Activated T-cell treated with anti-CD3 and anti-CD28 coated beads, Interleukin-2, amount 50 U/mL, for 72 hours (primary cell): ENCODE measurements around the gene ATP5F1C. TPM values are rescaled to one million over a fixed set of nuclear protein-coding genes. Genes with fewer than 3 reads are reported as not detected.
A peak's percentile ranks its signal among the peaks of the same experiment; 100 is the strongest.
"Not testable (repeated sequence)": the region's sequence is repeated elsewhere in the genome, so short reads cannot be mapped to it uniquely, and the experiment has no call there.

Experiments
- ATAC-seq, 2 donors: fragments of 150-1000 bp; cut with Tn5 transposase; replicated peaks in 1 of 2; 2 replicates each; pipeline ENCODE4 v1.10.0; 2021; ENCODE audit warnings: moderate library complexity in 2 of 2, mild to moderate bottlenecking in 1 of 2
- DNase-seq, 2 donors: peaks; one replicate each; pipeline ENCODE4 v3.0.0; 2021 to 2022; ENCODE audit warnings: mixed read lengths in 1 of 2
- H3K27ac Mint-ChIP-seq: one replicate; pipeline ENCODE4 v1.8.0; 2022; ENCODE audit warnings: mild to moderate bottlenecking, moderate library complexity, mixed read lengths
- H3K27me3 Mint-ChIP-seq: one replicate; pipeline ENCODE4 v1.8.0; 2022; ENCODE audit warnings: low read depth, mixed read lengths
- H3K36me3 Mint-ChIP-seq, 2 donors: one replicate each; pipeline ENCODE4 v1.8.0; 2022; ENCODE audit warnings: mixed read lengths in 2 of 2, mild to moderate bottlenecking in 1 of 2; ENCODE audit not compliant: insufficient read depth in 2 of 2
- H3K4me1 Mint-ChIP-seq: one replicate; pipeline ENCODE4 v1.8.0; 2022; ENCODE audit warnings: low read depth, mixed read lengths
- H3K4me3 Mint-ChIP-seq, 2 donors: one replicate each; pipeline ENCODE4 v1.8.0; 2022; ENCODE audit warnings: mild to moderate bottlenecking in 2 of 2, mixed read lengths in 2 of 2, moderate library complexity in 2 of 2
- H3K9me3 Mint-ChIP-seq, 2 donors: one replicate each; pipeline ENCODE4 v1.8.0; 2022; ENCODE audit warnings: mixed read lengths in 2 of 2
- total RNA-seq, 2 donors: library from RNA; stranded (reverse); gene quantifications; one replicate each; pipeline ENCODE4 v1.2.3, GENCODE V29; 2022

Gene ATP5F1C
- total RNA-seq, 2 donors from 2014 or later: 241 to 287 TPM

- no peaks in the 10 kb centered on the region for H3K27me3 Mint-ChIP-seq
- H3K27ac Mint-ChIP-seq: no peak overlapping the region
- no peak for DNase-seq
- no peak for ATAC-seq
- no peaks in the 10 kb centered on the region for H3K9me3 Mint-ChIP-seq
- H3K36me3 Mint-ChIP-seq: peaks cover 7 to 20% of the 10 kb centered on the region in 2 donors
- no peak overlapping the region for H3K4me3 Mint-ChIP-seq
- no peaks in the 10 kb centered on the region for H3K4me1 Mint-ChIP-seq
These were observed 13.9 kb upstream of the ATP5F1C start for GRCh38 chr10:7773845-7774801.

GRCh38 chr10:7776777-7777176 is 11.2 kb upstream of the ATP5F1C start:
- DNase-seq: no peak
- no peak for ATAC-seq
- Mint-ChIP-seq H3K4me1 (no peaks in the 10 kb centered on the region), H3K9me3 (no peaks in the 10 kb centered on the region), H3K36me3 (peaks cover 3 to 29% of the 10 kb centered on the region in 2 donors), H3K4me3 (no peak overlapping the region), H3K27me3 (no peaks in the 10 kb centered on the region), H3K27ac (no peak overlapping the region)

- peaks cover 0 to 24% of the 10 kb centered on the region in 2 donors for H3K36me3 Mint-ChIP-seq
- not testable (repeated sequence) for H3K27ac Mint-ChIP-seq, ATAC-seq, H3K27me3 Mint-ChIP-seq, DNase-seq, H3K9me3 Mint-ChIP-seq, H3K4me3 Mint-ChIP-seq
- peaks cover 14% of the 10 kb centered on the region for H3K4me1 Mint-ChIP-seq
These were observed 5.8 kb upstream of the ATP5F1C start for GRCh38 chr10:7782194-7782593.

- no peaks in the 10 kb centered on the region for H3K9me3 Mint-ChIP-seq
- H3K36me3 Mint-ChIP-seq: peaks cover 0 to 11% of the 10 kb centered on the region in 2 donors
- DNase-seq (no peak), ATAC-seq (no peak)
- peaks cover 43% of the 10 kb centered on the region for H3K4me1 Mint-ChIP-seq
- no peak overlapping the region for H3K4me3 Mint-ChIP-seq
- no peaks in the 10 kb centered on the region for H3K27me3 Mint-ChIP-seq
- H3K27ac Mint-ChIP-seq: no peak overlapping the region
These were observed 1.5 kb upstream of the ATP5F1C start for GRCh38 chr10:7786430-7786829.

GRCh38 chr10:7787150-7787856 is 674 bp upstream of the ATP5F1C start:
- Mint-ChIP-seq H3K36me3 (peaks cover under 1 to 11% of the 10 kb centered on the region in 2 donors), H3K9me3 (no peaks in the 10 kb centered on the region), H3K4me1 (peaks cover 51% of the 10 kb centered on the region), H3K4me3 (no peak overlapping the region), H3K27me3 (no peaks in the 10 kb centered on the region), H3K27ac (no peak overlapping the region)
- DNase-seq (peak in 1 of 2 donors; percentile 23), ATAC-seq (peak; percentile 5 to 11)

GRCh38 chr10:7788639-7789286 is 786 bp downstream of the ATP5F1C start:
- DNase-seq (no peak), ATAC-seq (peak in 1 of 2 donors; percentile 7)
- no peak overlapping the region for H3K4me3 Mint-ChIP-seq
- peaks cover 4 to 12% of the 10 kb centered on the region in 2 donors for H3K36me3 Mint-ChIP-seq
- H3K4me1 Mint-ChIP-seq: peaks cover 58% of the 10 kb centered on the region
- no peaks in the 10 kb centered on the region for H3K9me3 Mint-ChIP-seq
- H3K27ac Mint-ChIP-seq: peak overlapping the region; percentile 84
- H3K27me3 Mint-ChIP-seq: no peaks in the 10 kb centered on the region

- Mint-ChIP-seq H3K4me1 (peaks cover 60% of the 10 kb centered on the region), H3K4me3 (no peak overlapping the region), H3K27ac (peak overlapping the region; percentile 84), H3K36me3 (peaks cover 4 to 15% of the 10 kb centered on the region in 2 donors), H3K9me3 (no peaks in the 10 kb centered on the region), H3K27me3 (no peaks in the 10 kb centered on the region)
- ATAC-seq (no peak), DNase-seq (no peak)
These were observed 1.4 kb downstream of the ATP5F1C start for GRCh38 chr10:7789390-7789789.

- Mint-ChIP-seq H3K27me3 (no peaks in the 10 kb centered on the region), H3K36me3 (peaks cover 8 to 23% of the 10 kb centered on the region in 2 donors), H3K9me3 (no peaks in the 10 kb centered on the region), H3K4me3 (peak overlapping the region in 1 of 2 donors; percentile 16), H3K4me1 (peaks cover 86% of the 10 kb centered on the region), H3K27ac (peak overlapping the region; percentile 76)
- ATAC-seq: no peak
- DNase-seq: no peak
These were observed 4.6 kb downstream of the ATP5F1C start for GRCh38 chr10:7792541-7792940.

GRCh38 chr10:7794251-7795026 is 6.5 kb downstream of the ATP5F1C start:
- Mint-ChIP-seq H3K27ac (no peak overlapping the region), H3K4me3 (peak overlapping the region in 1 of 2 donors; percentile 1)

GRCh38 chr10:7795605-7796004 is 7.6 kb downstream of the ATP5F1C start:
- Mint-ChIP-seq H3K36me3 (peaks cover 10 to 30% of the 10 kb centered on the region in 2 donors), H3K27ac (peak overlapping the region; percentile 84), H3K4me1 (peaks cover 68% of the 10 kb centered on the region), H3K27me3 (no peaks in the 10 kb centered on the region), H3K4me3 (no peak overlapping the region), H3K9me3 (no peaks in the 10 kb centered on the region)
- DNase-seq (no peak), ATAC-seq (peak in 1 of 2 donors; percentile 34)

More at GRCh38 chr10:7794251-7795026, 6.5 kb downstream of the ATP5F1C start:
- peaks cover 8 to 32% of the 10 kb centered on the region in 2 donors for H3K36me3 Mint-ChIP-seq
- peaks cover 79% of the 10 kb centered on the region for H3K4me1 Mint-ChIP-seq
- ATAC-seq (no peak), DNase-seq (no peak)
- no peaks in the 10 kb centered on the region for H3K9me3 Mint-ChIP-seq
- H3K27me3 Mint-ChIP-seq: no peaks in the 10 kb centered on the region

- peaks cover 48% of the 10 kb centered on the region for H3K4me1 Mint-ChIP-seq
- H3K4me3 Mint-ChIP-seq: no peak overlapping the region
- no peaks in the 10 kb centered on the region for H3K27me3 Mint-ChIP-seq
- peaks cover 10 to 29% of the 10 kb centered on the region in 2 donors for H3K36me3 Mint-ChIP-seq
- ATAC-seq: peak in 1 of 2 donors; percentile 67
- no peaks in the 10 kb centered on the region for H3K9me3 Mint-ChIP-seq
- peak in 1 of 2 donors; percentile 12 for DNase-seq
- peak overlapping the region; percentile 84 for H3K27ac Mint-ChIP-seq
These were observed 9.6 kb downstream of the ATP5F1C start for GRCh38 chr10:7797582-7797981.

- H3K36me3 Mint-ChIP-seq: peaks cover 9 to 36% of the 10 kb centered on the region in 2 donors
These were observed 14.6 kb downstream of the ATP5F1C start for GRCh38 chr10:7802606-7803005.

More at GRCh38 chr10:7802606-7803005, 14.6 kb downstream of the ATP5F1C start:
- Mint-ChIP-seq H3K9me3 (no peaks in the 10 kb centered on the region), H3K4me3 (no peak overlapping the region), H3K27me3 (no peaks in the 10 kb centered on the region), H3K4me1 (peaks cover 1% of the 10 kb centered on the region), H3K27ac (no peak overlapping the region)
- DNase-seq (no peak), ATAC-seq (no peak)
